Erythroblast (primary cell): ENCODE results near the gene VASH1.

Source experiments
- DNase-seq, 2 experiments: peaks; one replicate each; lab custom pipeline; 2025; lab: John Stamatoyannopoulos, UW
- GATA1 ChIP-seq: IDR thresholded peaks from 2 replicates; pipeline ENCODE4 v1.6.1; 2011; ENCODE audit warnings: low read depth, mild to moderate bottlenecking, control low read depth, low read length, moderate library complexity
- POLR2A ChIP-seq: IDR thresholded peaks from 2 replicates; pipeline ENCODE4 v1.6.1; 2011; ENCODE audit warnings: mild to moderate bottlenecking, low read length

VASH1 gene

DNA sequence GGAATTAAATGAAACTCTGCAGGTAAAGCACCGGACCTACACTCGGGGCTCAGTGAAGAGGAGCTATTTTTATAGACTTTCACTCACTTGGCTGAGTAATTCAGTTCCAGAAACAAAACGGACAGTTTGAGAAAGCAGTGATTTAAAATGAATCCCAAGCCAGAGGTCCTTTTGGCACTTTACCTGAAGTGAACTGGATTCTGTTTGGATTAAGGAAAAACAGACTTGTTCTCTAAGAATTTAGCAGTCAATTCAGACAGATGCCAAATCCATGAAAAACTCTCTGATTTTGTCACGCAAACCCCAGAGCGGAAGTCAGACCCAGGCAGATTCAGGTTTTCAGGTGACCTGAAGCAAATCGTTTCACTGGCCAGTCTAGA, 4.9 kb upstream of the VASH1 start:
- TF ChIP-seq POLR2A (no peak), GATA1 (no peak)
- no peak for DNase-seq

DNA sequence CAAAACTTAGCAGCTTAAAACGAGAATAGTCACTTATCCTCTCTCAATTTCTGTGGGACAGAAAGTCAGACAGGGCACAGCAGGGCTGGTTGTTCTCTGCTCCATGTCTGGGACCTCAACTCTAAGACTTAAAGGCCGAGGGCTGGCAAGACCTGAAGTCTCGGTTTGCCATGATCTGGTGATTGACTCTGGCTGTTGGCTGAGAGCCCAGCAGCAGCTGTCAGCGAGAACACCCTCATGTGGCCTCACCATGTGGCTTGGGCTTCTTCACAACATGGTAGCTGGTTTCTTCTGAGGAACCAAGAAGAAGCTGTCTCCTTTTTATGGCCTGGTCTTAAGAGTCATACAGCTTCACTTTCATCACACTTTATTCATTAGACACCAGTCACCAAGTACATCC, 1.7 kb upstream of the VASH1 start:
- no peak for DNase-seq
- no peak for TF ChIP-seq POLR2A
- no peak for TF ChIP-seq GATA1

DNA sequence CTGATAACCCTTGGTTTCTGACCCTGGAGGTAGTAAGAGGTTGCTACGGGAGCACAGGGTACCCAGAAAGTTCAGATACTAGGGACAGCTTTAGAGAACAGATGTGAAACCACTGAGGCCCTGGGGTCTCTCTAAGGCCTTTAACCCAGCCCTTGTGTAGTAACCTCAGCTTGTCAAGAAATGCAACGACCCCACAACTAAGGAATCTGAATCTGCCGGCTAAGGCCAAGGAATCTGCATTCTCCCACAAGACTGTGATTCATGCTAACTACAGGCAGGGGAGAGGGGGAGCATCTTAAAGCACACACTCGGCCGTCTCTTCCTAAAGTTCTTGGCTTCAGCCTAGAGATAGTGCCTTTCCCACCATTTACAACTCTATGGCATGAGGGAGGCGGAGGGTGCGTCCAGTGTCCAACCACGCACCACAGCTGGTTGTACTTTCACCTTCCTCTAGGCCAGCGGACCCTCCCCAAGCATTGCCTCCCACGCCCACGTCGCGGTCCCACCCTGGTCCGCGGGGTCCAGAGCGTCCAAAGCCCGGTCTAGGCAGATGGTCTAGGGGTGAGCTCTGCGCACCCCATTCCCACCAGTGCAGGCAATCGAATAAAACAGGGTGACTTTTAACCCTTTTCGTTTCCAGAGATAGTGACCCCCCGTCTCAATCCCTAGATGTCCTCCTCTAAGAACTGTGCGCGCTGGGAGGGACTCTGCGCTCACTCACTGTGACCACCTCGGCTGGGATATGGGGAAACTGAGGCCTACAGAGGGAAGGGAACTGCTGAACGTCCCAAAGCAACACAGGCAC, 735 bp upstream of the VASH1 start:
- no peak for DNase-seq
- TF ChIP-seq GATA1 (no peak), POLR2A (no peak)

DNA sequence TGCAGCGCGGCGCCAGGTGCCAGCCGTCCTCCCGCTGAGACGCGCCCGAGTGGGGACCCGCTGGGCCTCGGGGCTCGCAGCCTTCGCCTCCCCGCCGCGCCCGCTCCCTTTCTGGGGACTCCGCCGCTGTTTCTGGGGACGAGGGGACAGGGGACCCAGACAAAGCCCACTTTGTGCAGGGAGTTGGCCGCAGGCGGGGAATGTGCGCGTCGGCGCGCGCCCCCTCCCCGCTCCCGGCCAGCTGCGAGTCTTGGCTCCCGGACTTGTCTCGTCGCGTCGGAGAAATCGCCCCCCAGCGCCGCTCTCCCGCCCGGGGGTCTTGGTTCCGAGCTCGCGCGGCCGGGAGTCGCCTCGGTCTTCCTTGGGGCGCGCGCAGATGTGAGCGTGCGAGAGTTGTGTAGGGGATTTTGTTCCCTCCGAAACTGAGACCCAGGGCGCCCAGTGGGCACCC, 717 bp downstream of the VASH1 start:
- no peak for DNase-seq

DNA sequence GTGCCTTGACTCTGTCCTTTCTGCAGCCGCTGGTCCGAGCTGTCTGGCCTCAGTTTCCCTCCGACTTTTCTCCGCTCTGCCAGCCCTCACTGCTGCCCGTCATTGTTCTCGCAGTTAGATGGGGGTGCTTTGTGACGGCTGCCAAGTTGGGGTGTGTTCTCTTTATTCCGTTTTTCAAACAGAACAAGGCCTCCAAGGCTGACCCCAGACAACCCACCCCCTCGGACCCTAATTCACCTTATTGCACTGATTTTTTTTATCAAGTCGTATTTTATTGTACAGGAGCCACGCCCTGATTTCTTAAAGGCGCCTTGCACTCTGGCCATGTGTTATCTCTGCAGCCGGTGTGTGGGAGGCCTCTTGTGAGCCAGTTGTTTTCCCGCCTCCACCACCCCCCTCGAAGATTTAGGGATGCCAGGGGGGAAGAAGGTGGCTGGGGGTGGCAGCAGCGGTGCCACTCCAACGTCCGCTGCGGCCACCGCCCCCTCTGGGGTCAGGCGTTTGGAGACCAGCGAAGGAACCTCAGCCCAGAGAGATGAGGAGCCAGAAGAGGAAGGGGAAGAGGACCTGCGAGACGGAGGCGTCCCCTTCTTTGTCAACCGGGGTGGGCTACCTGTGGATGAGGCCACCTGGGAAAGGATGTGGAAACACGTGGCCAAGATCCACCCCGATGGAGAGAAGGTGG, 1.3 kb downstream of the VASH1 start:
- TF ChIP-seq POLR2A (no peak), GATA1 (no peak)
- no peak for DNase-seq

More for the DNA sequence above, 717 bp downstream of the VASH1 start:
- TF ChIP-seq POLR2A = no peak
- TF ChIP-seq GATA1 = no peak

DNA sequence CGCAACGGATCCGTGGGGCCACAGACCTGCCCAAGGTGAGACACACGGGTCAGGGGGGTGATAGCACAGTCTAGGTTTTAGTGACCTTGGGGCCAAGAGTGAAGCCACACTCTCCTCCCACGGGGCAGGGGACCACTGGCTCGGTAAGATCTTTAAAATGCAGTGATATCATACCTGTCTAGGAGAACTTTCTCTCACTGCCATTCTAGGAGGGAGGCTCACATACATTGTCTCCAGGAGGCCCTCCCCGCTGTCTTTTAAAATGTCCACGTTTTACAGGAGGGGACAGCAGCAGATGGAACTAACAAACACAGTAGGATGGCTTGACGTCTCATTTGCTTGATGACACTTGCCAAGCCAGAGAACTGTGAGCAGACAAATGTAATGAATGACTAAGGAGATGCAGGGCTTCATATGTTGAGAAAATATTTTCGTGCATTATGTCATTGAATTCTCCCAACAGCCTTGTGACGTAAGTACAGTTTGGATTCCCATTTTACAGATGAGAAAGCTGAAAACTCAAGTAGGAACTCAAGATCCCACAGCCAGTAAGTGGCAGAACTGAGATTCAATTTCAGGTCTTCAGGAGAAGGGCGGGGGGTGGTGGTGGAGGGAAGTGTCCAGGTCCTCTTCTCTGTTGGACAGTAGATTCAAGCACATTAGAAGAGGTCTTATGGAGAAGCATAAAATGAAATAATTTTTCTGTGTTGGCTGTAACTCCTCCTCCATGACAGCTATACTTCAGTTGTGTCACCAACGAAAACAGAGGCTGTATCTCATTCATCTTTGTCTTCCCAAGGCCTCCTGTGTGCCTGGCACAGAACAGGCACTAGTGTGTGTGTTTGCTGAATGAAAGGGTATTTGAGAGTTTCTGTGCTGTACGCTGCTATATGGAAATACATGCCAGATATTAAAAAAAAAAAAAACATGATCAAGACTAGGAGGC, 2.1 kb downstream of the VASH1 start:
- DNase-seq = no peak
- TF ChIP-seq POLR2A (no peak), GATA1 (no peak)

GRCh38 chr14:76765461-76765931, 4.2 kb downstream of the VASH1 start:
- no peak for TF ChIP-seq GATA1
- no peak for TF ChIP-seq POLR2A
- DNase-seq = no peak

DNA sequence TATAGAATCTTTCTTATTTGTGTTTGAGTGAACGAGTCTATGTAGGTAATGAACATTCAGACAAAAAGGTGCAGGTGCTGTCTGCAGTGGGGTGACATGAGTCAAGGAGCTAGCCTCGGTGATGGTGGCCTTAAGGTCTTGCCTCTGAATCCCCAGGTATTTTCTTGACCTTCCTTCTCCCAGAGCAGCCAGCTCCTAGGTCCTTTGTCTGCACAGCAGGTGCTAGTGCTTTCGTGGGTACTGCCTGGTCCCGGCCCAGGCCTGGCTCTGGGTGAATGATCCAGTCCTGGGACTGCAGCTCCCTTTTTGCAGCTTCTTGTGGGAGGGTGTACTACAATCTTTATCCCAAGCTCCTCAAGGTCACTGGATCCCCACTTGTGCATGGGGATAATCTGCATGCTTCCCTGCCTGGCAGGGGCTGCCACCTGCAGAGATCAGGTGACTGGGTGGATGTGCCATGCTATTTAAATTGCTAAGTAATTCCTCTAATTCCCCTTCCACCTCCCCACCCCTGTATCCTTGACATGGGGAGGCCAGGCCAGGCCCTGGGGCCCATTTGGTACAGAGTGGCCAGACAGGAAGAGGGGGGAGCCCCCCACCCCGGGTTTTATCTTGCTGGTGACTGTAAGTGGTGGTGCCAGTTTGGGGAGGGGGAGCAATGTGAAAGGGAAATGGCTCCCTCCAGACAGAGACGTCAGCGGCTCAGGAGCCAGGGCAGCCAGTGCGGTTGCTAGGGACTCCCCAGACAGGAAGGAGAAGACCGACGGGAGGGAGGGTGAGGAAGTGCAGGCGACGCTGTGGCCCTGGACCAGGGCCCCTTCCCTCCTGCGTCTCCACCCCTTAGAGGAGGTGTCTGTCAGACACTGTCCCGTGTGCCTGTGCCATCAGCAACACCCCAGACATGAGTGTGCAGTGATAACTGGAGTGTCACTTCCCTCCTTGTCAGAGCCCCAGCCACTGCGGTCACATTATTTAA, 6.7 kb downstream of the VASH1 start:
- TF ChIP-seq POLR2A (peak; percentile 63), GATA1 (no peak)
- peak; percentile 89 to 92 for DNase-seq

DNA sequence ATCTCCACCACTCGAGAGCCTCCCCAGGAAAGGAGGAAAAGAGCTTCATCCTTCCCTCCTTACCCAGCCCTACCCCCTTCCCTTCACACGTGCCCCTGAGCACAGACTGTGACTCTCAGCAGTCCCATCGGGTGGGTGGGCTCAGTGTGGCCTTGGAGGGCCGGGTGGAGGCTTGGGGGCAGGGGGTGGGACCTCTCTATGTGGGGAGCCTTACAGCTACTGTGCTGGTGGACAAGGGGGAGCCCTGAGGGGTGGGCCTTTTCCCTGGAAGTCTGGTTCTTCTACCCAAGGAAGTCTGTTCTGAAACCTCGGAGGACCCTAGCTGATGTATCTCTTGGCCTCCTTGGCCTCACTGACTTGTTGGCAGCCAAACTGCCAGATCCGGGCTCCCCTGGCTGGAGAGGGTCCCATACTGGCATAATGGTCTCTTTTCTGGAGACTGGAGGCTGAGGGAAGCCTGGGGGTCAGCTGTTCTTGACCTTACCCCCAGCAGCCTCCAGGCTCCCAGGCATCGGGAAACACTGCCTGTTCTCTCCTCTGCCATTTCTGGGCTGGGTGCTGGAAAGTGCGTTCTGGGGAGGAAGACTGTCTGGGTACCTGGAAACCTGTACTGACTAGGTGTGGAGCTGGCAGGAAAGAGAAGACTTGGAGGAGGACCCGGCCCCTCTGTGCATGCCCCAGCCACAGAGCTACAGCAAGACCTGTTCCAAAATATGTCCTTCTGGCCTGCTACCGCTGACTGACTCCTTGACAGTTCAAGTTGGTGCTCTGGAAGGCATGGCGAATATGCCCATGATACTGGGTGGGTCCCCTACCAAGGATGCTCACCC, 7.6 kb downstream of the VASH1 start:
- DNase-seq = no peak
- peak; percentile 47 for TF ChIP-seq POLR2A
- no peak for TF ChIP-seq GATA1

DNA sequence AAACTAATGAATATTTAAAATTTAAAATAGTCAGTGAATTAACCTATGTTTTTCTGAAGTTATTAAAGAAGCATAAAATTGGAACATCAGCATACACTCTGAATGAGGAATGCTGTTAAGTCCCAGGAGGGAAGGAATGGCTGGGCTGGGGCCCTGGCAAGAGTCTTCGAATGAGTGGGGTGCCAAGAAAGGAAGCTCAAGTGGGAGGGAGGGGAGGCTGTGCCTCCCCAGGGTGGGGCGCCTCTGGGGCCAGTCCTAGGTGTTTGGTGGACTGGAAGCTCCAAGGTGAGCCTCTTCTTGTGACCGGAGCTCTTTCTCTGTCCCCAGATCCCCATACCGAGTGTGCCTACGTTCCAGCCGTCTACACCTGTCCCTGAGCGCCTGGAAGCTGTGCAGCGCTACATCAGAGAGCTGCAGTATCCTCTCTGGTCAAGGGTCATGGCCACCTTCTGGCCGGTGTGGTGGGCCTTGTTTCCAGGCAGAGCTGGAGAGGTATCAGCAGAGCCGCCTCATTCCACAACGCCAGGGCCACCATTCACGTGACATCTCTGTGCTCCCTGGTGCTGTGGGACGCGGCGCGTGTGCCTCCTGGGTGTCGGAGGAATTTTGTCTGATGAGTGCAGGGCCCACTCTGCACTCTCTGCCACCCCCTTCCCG, 8.5 kb downstream of the VASH1 start:
- TF ChIP-seq GATA1 (no peak), POLR2A (no peak)
- no peak for DNase-seq
